GM23338 (cell line): Measurements from ENCODE around the gene USF2. TPM values are rescaled to one million over a fixed set of nuclear protein-coding genes. Genes with fewer than 3 reads are reported as not detected.

Source experiments
- ATAC-seq: fragments of 200-7000 bp; cut with Tn5 transposase; 3 replicates; pipeline ENCODE4 v1.9.1; 2020
- DNase-seq: peaks from one replicate; pipeline ENCODE4 v3.0.0-alpha.2; 2015; ENCODE audit warnings: low spot score
- H2AFZ ChIP-seq: fragments of 200-600 bp; sonication (generic); 2 replicates; pipeline ENCODE4 v1.8.0; 2016; ENCODE audit warnings: antibody characterized with exemption, mild to moderate bottlenecking, moderate library complexity
- H3F3A ChIP-seq: fragments of 200-600 bp; sonication (generic); replicated peaks from 2 replicates; pipeline ENCODE4 v1.8.0; 2017; ENCODE audit warnings: antibody characterized with exemption, mixed run types, low read depth
- H3K27ac ChIP-seq: fragments of 200-600 bp; sonication (generic); 2 replicates; pipeline ENCODE4 v1.6.1; 2016; ENCODE audit warnings: low read depth
- H3K27me3 ChIP-seq: fragments of 200-600 bp; sonication (generic); 2 replicates; pipeline ENCODE4 v1.8.0; 2016; ENCODE audit warnings: mild to moderate bottlenecking, mixed run types, moderate library complexity; ENCODE audit not compliant: insufficient read depth
- H3K36me3 ChIP-seq: fragments of 200-600 bp; sonication (generic); 2 replicates; pipeline ENCODE4 v1.8.0; 2016; ENCODE audit warnings: mild to moderate bottlenecking; ENCODE audit not compliant: insufficient read depth
- H3K4me1 ChIP-seq: fragments of 200-600 bp; sonication (generic); 2 replicates; pipeline ENCODE4 v1.8.0; 2016; ENCODE audit warnings: mild to moderate bottlenecking, moderate library complexity; ENCODE audit not compliant: insufficient read depth
- H3K4me2 ChIP-seq: fragments of 200-600 bp; sonication (generic); 2 replicates; pipeline ENCODE4 v1.7.1; 2017; ENCODE audit warnings: mixed run types
- H3K4me3 ChIP-seq: fragments of 200-600 bp; sonication (generic); 2 replicates; pipeline ENCODE4 v1.6.1; 2016; ENCODE audit warnings: mixed run types
- H3K79me2 ChIP-seq: fragments of 200-600 bp; sonication (generic); replicated peaks from 2 replicates; pipeline ENCODE4 v1.8.0; 2017; ENCODE audit warnings: mild to moderate bottlenecking; ENCODE audit not compliant: insufficient read depth
- H3K9me2 ChIP-seq: fragments of 200-600 bp; sonication (generic); 2 replicates; pipeline ENCODE4 v1.8.0; 2017; ENCODE audit not compliant: insufficient read depth
- H4K20me1 ChIP-seq: fragments of 200-600 bp; sonication (generic); replicated peaks from 2 replicates; pipeline ENCODE4 v1.8.0; 2017; ENCODE audit warnings: mild to moderate bottlenecking; ENCODE audit not compliant: insufficient read depth
- H3K27ac Mint-ChIP-seq: 2 replicates; pipeline ENCODE4 v1.8.0; 2020; ENCODE audit warnings: inconsistent platforms, mild to moderate bottlenecking, moderate library complexity, mixed read lengths
- H3K27me3 Mint-ChIP-seq: 3 replicates; pipeline ENCODE4 v1.8.0; 2022; ENCODE audit warnings: low read depth, mild to moderate bottlenecking, moderate library complexity, mixed read lengths, inconsistent platforms; ENCODE audit not compliant: insufficient read depth, poor library complexity
- H3K36me3 Mint-ChIP-seq: 3 replicates; pipeline ENCODE4 v1.8.0; 2021; ENCODE audit warnings: low read depth, mild to moderate bottlenecking, inconsistent platforms, moderate library complexity, mixed read lengths
- H3K4me1 Mint-ChIP-seq: 3 replicates; pipeline ENCODE4 v1.8.0; 2020; ENCODE audit warnings: mild to moderate bottlenecking, inconsistent platforms, mixed read lengths
- H3K4me3 Mint-ChIP-seq: 3 replicates; pipeline ENCODE4 v1.8.0; 2021; ENCODE audit warnings: moderate library complexity, mild to moderate bottlenecking, inconsistent platforms, mixed read lengths
- H3K9me3 Mint-ChIP-seq: 3 replicates; pipeline ENCODE4 v1.8.0; 2020; ENCODE audit warnings: moderate library complexity, mild to moderate bottlenecking, inconsistent platforms, mixed read lengths
- CREB1 ChIP-seq: fragments of 250-450 bp; sonication (Bioruptor Pico); IDR thresholded peaks from 2 replicates; pipeline ENCODE4 v1.5.0; 2020; ENCODE audit warnings: low read depth, mild to moderate bottlenecking, moderate library complexity
- ETS1 ChIP-seq: IDR thresholded peaks from 2 replicates; pipeline ENCODE4 v1.6.1; 2016; ENCODE audit warnings: antibody characterized with exemption
- EZH2 ChIP-seq: fragments of 200-600 bp; sonication (generic); IDR thresholded peaks from one replicate; pipeline ENCODE4 v1.8.0; 2017; ENCODE audit warnings: antibody characterized with exemption, mild to moderate bottlenecking, low read depth; ENCODE audit not compliant: unreplicated experiment
- JUNB ChIP-seq: IDR thresholded peaks from one replicate; pipeline ENCODE4 v1.6.1; 2016; ENCODE audit warnings: antibody characterized with exemption; ENCODE audit not compliant: unreplicated experiment
- NANOG ChIP-seq: IDR thresholded peaks from 2 replicates; pipeline ENCODE4 v1.6.1; 2016; ENCODE audit warnings: antibody characterized with exemption, borderline replicate concordance
- REST ChIP-seq: IDR thresholded peaks from one replicate; pipeline ENCODE4 v1.6.1; 2018; ENCODE audit warnings: antibody characterized with exemption; ENCODE audit not compliant: unreplicated experiment
- STAT1 ChIP-seq: IDR thresholded peaks from one replicate; pipeline ENCODE4 v1.6.1; 2016; ENCODE audit warnings: antibody characterized with exemption; ENCODE audit not compliant: unreplicated experiment
- ZNF114 ChIP-seq: fragments of 250-450 bp; sonication (Bioruptor Pico); IDR thresholded peaks from 2 replicates; pipeline ENCODE4 v1.5.0; 2020; ENCODE audit warnings: mild to moderate bottlenecking, moderate library complexity
- polyA plus RNA-seq: library from polyadenylated mRNA; unstranded; fragments of >200 nt; fragmentation: Nextera tagmentation; extraction: Ambion mirVana; gene quantifications from 2 replicates; pipeline ENCODE4 v1.2.1, GENCODE V29; 2016
- total RNA-seq: library from RNA; depleted of rRNA; stranded (reverse); fragments of >200 nt; shearing (Covaris generic); gene quantifications from 2 replicates; pipeline ENCODE4 v1.2.3, GENCODE V29; 2014

The USF2 gene
- total and polyA plus RNA-seq, 2 experiments from 2014 or later: 28.9 to 60.5 TPM

GRCh38 chr19:35315883-35316282, 47.1 kb downstream of the USF2 start:
- Histone ChIP-seq H4K20me1 (no peaks in the 10 kb centered on the region), H3K9me2 (no peaks in the 10 kb centered on the region), H3F3A (no peaks in the 10 kb centered on the region), H2AFZ (no peak overlapping the region), H3K79me2 (no peaks in the 10 kb centered on the region), H3K4me3 (no peak overlapping the region), H3K4me2 (no peak overlapping the region), H3K36me3 (no peaks in the 10 kb centered on the region), H3K27me3 (no peaks in the 10 kb centered on the region), H3K27ac (no peak overlapping the region), H3K4me1 (no peaks in the 10 kb centered on the region)
- Mint-ChIP-seq H3K27ac (no peak overlapping the region), H3K36me3 (no peaks in the 10 kb centered on the region), H3K4me3 (no peak overlapping the region), H3K9me3 (no peaks in the 10 kb centered on the region), H3K4me1 (peaks cover 2% of the 10 kb centered on the region; the same call in 1 of the 3 replicates), H3K27me3 (peaks cover 5% of the 10 kb centered on the region)
- TF ChIP-seq NANOG: no peak
- TF ChIP-seq REST: no peak
- no peak for TF ChIP-seq STAT1
- TF ChIP-seq CREB1 (CRISPR knock-in tag): no peak
- TF ChIP-seq ZNF114 (CRISPR knock-in tag): no peak
- no peak for TF ChIP-seq JUNB
- no peak for TF ChIP-seq ETS1
- no peak for DNase-seq
- no peak for ATAC-seq

GRCh38 chr19:35316560-35316959, 47.8 kb downstream of the USF2 start:
- H3K4me1 Mint-ChIP-seq: peaks cover 2% of the 10 kb centered on the region; the same call in 1 of the 3 replicates
- no peaks in the 10 kb centered on the region for H3K27me3 ChIP-seq
- no peaks in the 10 kb centered on the region for H4K20me1 ChIP-seq
- H3K27ac Mint-ChIP-seq: no peak overlapping the region
- H3K27ac ChIP-seq: no peak overlapping the region
- H3K36me3 ChIP-seq: no peaks in the 10 kb centered on the region
- no peak overlapping the region for H2AFZ ChIP-seq
- H3K36me3 Mint-ChIP-seq: no peaks in the 10 kb centered on the region
- DNase-seq (no peak), ATAC-seq (no peak)
- no peak overlapping the region for H3K4me3 ChIP-seq
- H3K9me2 ChIP-seq: no peaks in the 10 kb centered on the region
- no peak for TF ChIP-seq EZH2
- H3K9me3 Mint-ChIP-seq: peaks cover 2% of the 10 kb centered on the region; the same call in 1 of the 3 replicates
- H3F3A ChIP-seq: no peaks in the 10 kb centered on the region
- H3K27me3 Mint-ChIP-seq: peaks cover 6% of the 10 kb centered on the region
- no peak overlapping the region for H3K4me2 ChIP-seq
- H3K4me3 Mint-ChIP-seq: no peak overlapping the region
- H3K79me2 ChIP-seq: no peaks in the 10 kb centered on the region
- no peaks in the 10 kb centered on the region for H3K4me1 ChIP-seq
